ENCODE measurements around the gene MAPKAPK3.

DNA sequence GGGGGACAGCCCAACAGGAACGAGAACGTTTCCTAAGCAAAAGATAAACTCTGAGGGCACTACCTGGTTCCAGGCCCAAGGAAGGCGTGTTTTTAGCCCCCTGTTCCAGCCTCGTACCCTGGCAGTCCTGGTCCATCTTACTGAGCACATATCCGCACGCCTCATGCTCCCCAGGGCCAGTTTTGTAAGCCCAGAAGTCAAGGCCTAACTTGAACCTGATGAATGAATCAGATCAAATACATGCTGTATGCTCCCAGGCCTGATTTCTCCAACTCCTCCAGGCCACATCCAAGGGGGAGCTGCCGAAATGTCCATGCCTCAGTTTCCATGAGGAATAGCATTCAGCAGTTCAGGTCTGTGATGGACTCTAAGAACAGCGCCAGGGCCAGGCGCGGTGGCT, 43.4 kb downstream of the MAPKAPK3 start:
- TF ChIP-seq, protein P1, sequence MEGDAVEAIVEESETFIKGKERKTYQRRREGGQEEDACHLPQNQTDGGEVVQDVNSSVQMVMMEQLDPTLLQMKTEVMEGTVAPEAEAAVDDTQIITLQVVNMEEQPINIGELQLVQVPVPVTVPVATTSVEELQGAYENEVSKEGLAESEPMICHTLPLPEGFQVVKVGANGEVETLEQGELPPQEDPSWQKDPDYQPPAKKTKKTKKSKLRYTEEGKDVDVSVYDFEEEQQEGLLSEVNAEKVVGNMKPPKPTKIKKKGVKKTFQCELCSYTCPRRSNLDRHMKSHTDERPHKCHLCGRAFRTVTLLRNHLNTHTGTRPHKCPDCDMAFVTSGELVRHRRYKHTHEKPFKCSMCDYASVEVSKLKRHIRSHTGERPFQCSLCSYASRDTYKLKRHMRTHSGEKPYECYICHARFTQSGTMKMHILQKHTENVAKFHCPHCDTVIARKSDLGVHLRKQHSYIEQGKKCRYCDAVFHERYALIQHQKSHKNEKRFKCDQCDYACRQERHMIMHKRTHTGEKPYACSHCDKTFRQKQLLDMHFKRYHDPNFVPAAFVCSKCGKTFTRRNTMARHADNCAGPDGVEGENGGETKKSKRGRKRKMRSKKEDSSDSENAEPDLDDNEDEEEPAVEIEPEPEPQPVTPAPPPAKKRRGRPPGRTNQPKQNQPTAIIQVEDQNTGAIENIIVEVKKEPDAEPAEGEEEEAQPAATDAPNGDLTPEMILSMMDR (IDR thresholded peaks at IDR 0.05; ENCODE audit: poor library complexity): no peak
- TF ChIP-seq EZH2 (IDR thresholded peaks at IDR 0.05; ENCODE audit: borderline replicate concordance): no peak

Measured in hepatocyte (in vitro differentiated cells).